Cardiac muscle cell (in vitro differentiated cells and primary cell): Measurements from ENCODE around the gene NUDT2. TPM values are rescaled to one million over a fixed set of nuclear protein-coding genes. Genes with fewer than 3 reads are reported as not detected.

ENCODE experiments used
- DNase-seq, 2 donors: peaks; one replicate each; pipeline versions ENCODE4 v3.0.0 to v3.0.0-alpha.2; 2010 to 2017; ENCODE audit warnings: low read depth in 1 of 2, low spot score in 1 of 2
- H3K27ac ChIP-seq: fragments of 200-600 bp; sonication (generic); 2 replicates; pipeline ENCODE4 v1.5.1; 2016
- H3K27me3 ChIP-seq: fragments of 200-600 bp; sonication (generic); 2 replicates; pipeline ENCODE4 v1.6.0; 2016; ENCODE audit warnings: control low read depth
- H3K36me3 ChIP-seq: fragments of 200-600 bp; sonication (generic); 2 replicates; pipeline ENCODE4 v1.5.1; 2016; ENCODE audit warnings: control low read depth
- H3K4me1 ChIP-seq: fragments of 200-600 bp; sonication (generic); 2 replicates; pipeline ENCODE4 v1.8.1; 2017; ENCODE audit warnings: low read depth, mild to moderate bottlenecking, mixed run types
- H3K4me3 ChIP-seq: fragments of 200-600 bp; sonication (generic); 2 replicates; pipeline ENCODE4 v1.5.1; 2016; ENCODE audit warnings: mild to moderate bottlenecking
- H3K9me3 ChIP-seq: fragments of 200-600 bp; sonication (generic); 2 replicates; pipeline ENCODE4 v1.5.1; 2017; ENCODE audit warnings: low read depth, mild to moderate bottlenecking, control low read depth
- polyA plus RNA-seq: library from polyadenylated mRNA; unstranded; fragments of >200 nt; fragmentation: Nextera tagmentation; extraction: Ambion mirVana; gene quantifications from 2 replicates; pipeline ENCODE4 v1.2.1, GENCODE V29; 2016
- total RNA-seq: library from RNA; depleted of rRNA; stranded (reverse); fragments of >200 nt; gene quantifications from 2 replicates; pipeline ENCODE4 v1.2.3, GENCODE V29; 2016
- TF ChIP-seq, protein P1 (sequence below): IDR thresholded peaks from 2 replicates; pipeline ENCODE4 v1.5.1; 2012; ENCODE audit warnings: low read depth, mild to moderate bottlenecking, low read length

Gene NUDT2
- total and polyA plus RNA-seq, 2 experiments from 2014 or later = 32.1 to 35.5 TPM

DNA sequence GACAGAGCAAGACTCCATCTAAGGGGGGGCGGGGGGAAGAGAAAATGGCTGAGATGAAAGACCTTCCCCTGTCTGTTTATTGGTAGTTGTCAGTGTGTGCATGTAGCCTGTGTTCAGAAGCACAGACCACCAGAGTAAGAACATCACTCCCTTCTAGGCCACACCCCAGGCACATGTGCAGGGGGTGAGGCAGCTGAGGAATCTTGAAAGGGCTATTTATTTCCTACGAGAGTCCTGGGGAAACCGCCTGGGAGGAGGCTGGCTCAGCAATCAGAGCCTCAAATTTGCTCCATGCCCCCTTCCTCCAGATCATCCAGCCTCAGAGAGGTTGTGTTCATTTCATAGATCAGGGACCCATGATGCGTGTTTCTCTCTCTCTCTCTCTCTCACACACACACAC is 40.3 kb downstream of the NUDT2 start:
- Histone ChIP-seq H3K36me3 (no peaks in the 10 kb centered on the region), H3K27me3 (no peaks in the 10 kb centered on the region), H3K27ac (no peak overlapping the region), H3K9me3 (no peaks in the 10 kb centered on the region), H3K4me1 (no peaks in the 10 kb centered on the region), H3K4me3 (no peak overlapping the region)
- no peak for DNase-seq
- TF ChIP-seq, protein P1, sequence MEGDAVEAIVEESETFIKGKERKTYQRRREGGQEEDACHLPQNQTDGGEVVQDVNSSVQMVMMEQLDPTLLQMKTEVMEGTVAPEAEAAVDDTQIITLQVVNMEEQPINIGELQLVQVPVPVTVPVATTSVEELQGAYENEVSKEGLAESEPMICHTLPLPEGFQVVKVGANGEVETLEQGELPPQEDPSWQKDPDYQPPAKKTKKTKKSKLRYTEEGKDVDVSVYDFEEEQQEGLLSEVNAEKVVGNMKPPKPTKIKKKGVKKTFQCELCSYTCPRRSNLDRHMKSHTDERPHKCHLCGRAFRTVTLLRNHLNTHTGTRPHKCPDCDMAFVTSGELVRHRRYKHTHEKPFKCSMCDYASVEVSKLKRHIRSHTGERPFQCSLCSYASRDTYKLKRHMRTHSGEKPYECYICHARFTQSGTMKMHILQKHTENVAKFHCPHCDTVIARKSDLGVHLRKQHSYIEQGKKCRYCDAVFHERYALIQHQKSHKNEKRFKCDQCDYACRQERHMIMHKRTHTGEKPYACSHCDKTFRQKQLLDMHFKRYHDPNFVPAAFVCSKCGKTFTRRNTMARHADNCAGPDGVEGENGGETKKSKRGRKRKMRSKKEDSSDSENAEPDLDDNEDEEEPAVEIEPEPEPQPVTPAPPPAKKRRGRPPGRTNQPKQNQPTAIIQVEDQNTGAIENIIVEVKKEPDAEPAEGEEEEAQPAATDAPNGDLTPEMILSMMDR = no peak

DNA sequence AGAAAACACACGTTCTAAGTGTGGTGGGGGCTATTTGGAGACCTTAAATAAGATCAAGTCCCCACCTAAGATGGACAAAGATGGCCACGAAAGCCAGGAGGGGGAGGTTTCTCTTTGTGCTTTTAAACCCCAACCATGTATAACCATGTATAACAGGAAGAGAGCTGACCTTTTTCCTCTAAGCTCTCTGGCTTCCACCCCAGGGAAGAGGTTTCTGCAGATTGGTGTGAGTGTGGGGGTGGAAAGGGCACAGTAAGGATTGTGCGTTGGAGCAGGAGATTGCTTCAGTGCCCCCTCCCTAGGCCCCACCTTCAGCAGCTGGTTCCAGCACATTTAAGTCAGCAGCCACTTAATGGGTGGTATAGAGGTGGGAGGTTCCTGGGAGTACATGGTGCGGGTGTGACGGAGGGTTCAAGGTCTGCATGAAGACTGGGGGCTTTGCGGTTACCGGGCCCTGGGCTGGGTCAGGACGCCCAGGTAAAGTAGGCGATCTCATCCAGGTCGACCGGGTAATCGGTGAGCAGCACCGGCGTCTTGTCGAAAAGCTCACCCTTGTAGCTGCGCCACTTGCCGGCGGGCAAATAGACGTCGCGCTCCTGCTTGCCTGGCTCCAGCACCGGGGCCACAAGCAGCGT is 41.1 kb downstream of the NUDT2 start:
- Histone ChIP-seq H3K9me3 (no peaks in the 10 kb centered on the region), H3K4me1 (no peaks in the 10 kb centered on the region), H3K27me3 (peaks cover 6% of the 10 kb centered on the region), H3K27ac (no peak overlapping the region), H3K36me3 (no peaks in the 10 kb centered on the region), H3K4me3 (no peak overlapping the region)
- no peak for DNase-seq
- TF ChIP-seq, protein P1 = no peak

DNA sequence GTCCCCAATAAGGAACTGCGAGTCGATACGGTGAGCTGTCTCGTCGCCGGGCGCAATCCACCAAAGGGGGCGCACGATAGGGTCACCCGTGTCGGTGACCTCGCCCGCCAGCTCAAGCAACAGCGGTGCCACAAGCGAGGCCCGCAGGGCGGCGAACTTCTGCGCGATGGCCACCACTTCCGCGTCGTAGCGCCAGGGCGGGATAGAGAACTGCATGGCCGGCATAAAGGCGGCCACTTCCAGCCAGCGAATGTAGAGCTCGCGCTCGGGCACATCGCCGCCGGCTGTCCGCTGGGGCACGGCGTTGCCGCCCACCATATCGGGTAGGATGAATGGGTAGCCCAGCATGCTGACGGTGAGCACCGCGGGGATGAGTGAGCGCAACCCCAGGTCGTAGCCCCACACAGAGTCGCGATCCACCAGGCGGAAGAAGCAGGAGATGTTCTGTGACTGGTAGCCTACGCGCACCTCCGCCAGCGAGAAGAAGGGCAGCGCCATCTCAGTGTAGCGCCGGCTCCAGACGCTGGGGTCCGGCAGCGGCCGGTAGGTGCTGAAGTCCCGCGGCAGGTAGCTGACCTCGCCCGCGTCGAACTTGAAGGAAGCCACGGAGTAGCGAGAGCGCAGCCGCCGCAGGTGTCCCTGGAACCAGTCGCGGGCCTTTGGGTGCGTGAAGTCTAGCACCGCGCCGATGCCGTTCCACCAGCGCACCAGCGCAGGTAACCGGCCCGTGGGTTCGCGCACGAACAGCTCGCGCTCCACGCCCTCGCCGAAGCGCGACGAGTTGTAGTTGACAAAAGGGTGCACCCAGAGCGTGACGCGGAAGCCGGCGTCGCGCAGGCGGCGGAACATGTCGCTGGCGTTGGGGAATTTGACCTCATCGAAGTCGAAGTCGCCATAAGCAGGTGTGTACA is 41.9 kb downstream of the NUDT2 start:
- no peaks in the 10 kb centered on the region for H3K36me3 ChIP-seq

DNA sequence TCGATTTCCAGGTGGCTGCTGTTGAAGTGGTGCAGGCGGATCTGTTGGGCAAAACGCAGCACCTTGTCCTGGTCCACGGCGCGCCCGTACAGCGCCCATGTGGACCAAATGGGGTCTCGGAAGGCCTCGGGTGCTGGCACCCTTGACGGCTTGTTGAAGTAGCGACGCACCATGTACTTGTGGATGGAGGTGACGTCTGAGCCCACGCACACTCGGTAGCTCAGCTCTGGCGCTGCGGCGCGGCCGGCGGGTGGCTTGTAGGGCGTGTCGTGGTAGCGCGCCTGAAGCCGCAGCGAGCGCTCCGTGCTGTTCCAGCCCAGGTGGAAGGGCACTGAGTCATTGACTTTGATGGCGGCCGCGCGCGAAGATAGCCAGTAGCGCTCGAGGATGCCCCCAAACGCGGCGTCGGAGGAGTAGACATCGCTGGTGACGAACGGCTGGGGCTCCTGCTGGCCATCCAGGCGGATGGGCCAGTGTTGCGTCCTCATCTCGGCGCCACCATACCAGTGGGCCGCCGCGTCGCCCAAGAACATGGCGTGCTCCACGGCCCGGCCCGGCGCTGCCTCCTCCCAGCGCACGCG is 42.6 kb downstream of the NUDT2 start:
- no peaks in the 10 kb centered on the region for H3K36me3 ChIP-seq
- no peak overlapping the region for H3K4me3 ChIP-seq
- H3K4me1 ChIP-seq = no peaks in the 10 kb centered on the region
- H3K27me3 ChIP-seq = peaks cover 6% of the 10 kb centered on the region
- no peak overlapping the region for H3K27ac ChIP-seq
- DNase-seq = no peak
- TF ChIP-seq, protein P1 = no peak
- no peaks in the 10 kb centered on the region for H3K9me3 ChIP-seq

More for the DNA sequence above, 41.9 kb downstream of the NUDT2 start:
- H3K4me3 ChIP-seq = no peak overlapping the region
- no peaks in the 10 kb centered on the region for H3K9me3 ChIP-seq
- no peak overlapping the region for H3K27ac ChIP-seq
- DNase-seq = no peak
- H3K27me3 ChIP-seq = peaks cover 6% of the 10 kb centered on the region
- TF ChIP-seq, protein P1 = no peak
- H3K4me1 ChIP-seq = no peaks in the 10 kb centered on the region

DNA sequence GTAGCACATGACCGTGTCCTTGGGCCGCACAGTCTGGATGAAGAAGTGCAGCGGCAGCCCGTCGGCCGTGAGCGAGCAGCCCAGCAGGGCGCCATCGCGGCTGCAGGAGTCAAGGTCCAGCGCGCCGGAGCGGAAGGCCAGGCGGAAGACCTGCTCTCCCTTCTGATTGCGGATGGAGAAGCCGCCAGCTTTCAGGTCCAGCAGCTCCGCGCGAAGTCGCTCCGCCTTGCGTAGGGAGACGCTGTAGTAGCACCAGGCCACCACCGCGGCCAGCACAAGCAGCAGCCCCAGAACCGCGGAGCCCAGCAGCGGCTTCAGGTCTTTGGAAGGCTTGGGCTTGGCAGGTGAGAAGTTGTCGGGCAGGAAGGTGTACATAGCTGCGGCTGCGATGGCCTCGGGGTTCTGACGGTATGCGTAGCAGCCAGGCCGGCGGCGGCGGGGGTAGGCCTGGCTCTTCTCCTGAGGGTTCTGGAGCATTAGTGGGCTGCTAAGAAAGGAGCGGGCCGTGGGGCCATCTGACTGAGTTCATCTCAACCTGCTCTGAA is 43.2 kb downstream of the NUDT2 start:
- Histone ChIP-seq H3K4me3 (no peak overlapping the region), H3K36me3 (no peaks in the 10 kb centered on the region), H3K4me1 (no peaks in the 10 kb centered on the region), H3K9me3 (no peaks in the 10 kb centered on the region), H3K27ac (no peak overlapping the region), H3K27me3 (peaks cover 6% of the 10 kb centered on the region)
- TF ChIP-seq, protein P1 = no peak
- DNase-seq = no peak
